Panc1 (cell line): ENCODE results near the gene SRPK1. TPM values are rescaled to one million over a fixed set of nuclear protein-coding genes. Genes with fewer than 3 reads are reported as not detected.

ENCODE experiments used
- ATAC-seq: fragments of 200-7000 bp; cut with Tn5 transposase; 2 replicates; pipeline ENCODE4 v1.9.1; 2020; ENCODE audit warnings: mild to moderate bottlenecking, moderate library complexity
- BruUV-seq: library from RNA; stranded (reverse); fragments of 400-500 nt; replicated peaks from 2 replicates; lab custom pipeline; 2021; lab: Mats Ljungman, UMichigan
- CTCF ChIA-PET: fragments of 300-600 bp; sonication (Branson Sonifier 250); formaldehyde crosslinking; loops from one replicate; lab custom pipeline; 2022; ENCODE audit warnings: antibody characterized with exemption; lab: Charles Lee
- POLR2A ChIA-PET: fragments of 300-600 bp; sonication (Branson Sonifier 250); formaldehyde crosslinking; loops from one replicate; lab custom pipeline; 2022; ENCODE audit warnings: antibody characterized with exemption; lab: Charles Lee
- DNase-seq: peaks from one replicate; pipeline ENCODE4 v3.0.0-alpha.2; 2010; ENCODE audit warnings: low read depth, low spot score
- H3K27ac ChIP-seq: 2 replicates; pipeline ENCODE4 v1.5.1; 2011; ENCODE audit warnings: mild to moderate bottlenecking, low read length, inconsistent platforms
- H3K27me3 ChIP-seq: fragments of 200-500 bp; sonication (Bioruptor generic); 2 replicates; pipeline ENCODE4 v1.6.0; 2014; ENCODE audit warnings: low read length, inconsistent platforms; ENCODE audit not compliant: control insufficient read depth, insufficient read depth
- H3K36me3 ChIP-seq: fragments of 200-500 bp; sonication (Bioruptor generic); 2 replicates; pipeline ENCODE4 v1.5.1; 2014; ENCODE audit warnings: inconsistent platforms, mild to moderate bottlenecking, low read length, moderate library complexity; ENCODE audit not compliant: control insufficient read depth, insufficient read depth
- H3K4me1 ChIP-seq: 2 replicates; pipeline ENCODE4 v1.5.1; 2011; ENCODE audit warnings: inconsistent platforms, mild to moderate bottlenecking, low read length, moderate library complexity; ENCODE audit not compliant: control insufficient read depth, insufficient read depth
- H3K4me3 ChIP-seq, 2 experiments: 2 replicates each; pipeline ENCODE4 v1.5.1; 2011 to 2012; ENCODE audit warnings: low read depth in 2 of 2, low read length in 2 of 2, mild to moderate bottlenecking in 2 of 2, inconsistent platforms in 1 of 2, moderate library complexity in 1 of 2
- H3K9me3 ChIP-seq: fragments of 200-500 bp; sonication (Bioruptor generic); 2 replicates; pipeline ENCODE4 v1.5.1; 2014; ENCODE audit warnings: low read depth, mild to moderate bottlenecking, inconsistent platforms, low read length, moderate library complexity; ENCODE audit not compliant: control insufficient read depth, insufficient read depth
- CTCF ChIP-seq: fragments of 450-650 bp; IDR thresholded peaks from 2 replicates; pipeline ENCODE4 v1.5.1; 2017; ENCODE audit warnings: mild to moderate bottlenecking
- POLR2AphosphoS5 ChIP-seq: IDR thresholded peaks from 2 replicates; pipeline ENCODE4 v1.6.1; 2012; ENCODE audit warnings: mild to moderate bottlenecking, low read depth, low read length, moderate library complexity
- REST ChIP-seq, 2 experiments: IDR thresholded peaks; 2 replicates each; pipeline ENCODE4 v1.6.1; 2011 to 2012; ENCODE audit warnings: low read depth in 2 of 2, control low read depth in 1 of 2, low read length in 1 of 2, mild to moderate bottlenecking in 1 of 2, moderate library complexity in 1 of 2; ENCODE audit not compliant: insufficient read depth in 1 of 2
- SIN3A ChIP-seq: IDR thresholded peaks from 2 replicates; pipeline ENCODE4 v1.6.1; 2012; ENCODE audit warnings: low read depth, mild to moderate bottlenecking, low read length, moderate library complexity, borderline replicate concordance; ENCODE audit not compliant: insufficient read depth
- TCF7L2 ChIP-seq: IDR thresholded peaks from 2 replicates; pipeline ENCODE4 v1.6.1; 2011; ENCODE audit warnings: mild to moderate bottlenecking, low read depth, low read length, inconsistent platforms
- in situ Hi-C: cut with HindIII; loops from 2 replicates; pipeline ENCODE4 v1.10.0; 2016; ENCODE audit warnings: low sequenced_read_pairs, low pct_unique_long_range_greater_than_20kb
- intact Hi-C: fragments of 100-400 bp; cut with micrococcal nuclease; formaldehyde crosslinking; loops from one replicate; pipeline ENCODE4 v1.10.0; 2022; ENCODE audit not compliant: unreplicated experiment
- total RNA-seq: library from RNA; stranded (reverse); gene quantifications from one replicate; pipeline ENCODE4 v1.2.1, GENCODE V29; 2021; ENCODE audit not compliant: unreplicated experiment

Gene SRPK1
- total RNA-seq, 1 experiment from 2014 or later = 68.3 TPM

- in situ Hi-C loops = no loop called here
- CTCF ChIA-PET = no interaction called here
- ATAC-seq (no peak), DNase-seq (no peak)
- Histone ChIP-seq H3K36me3 (peaks cover 26% of the 10 kb centered on the region), H3K27ac (no peak overlapping the region), H3K4me1 (no peaks in the 10 kb centered on the region), H3K4me3 (no peak overlapping the region), H3K27me3 (no peaks in the 10 kb centered on the region), H3K9me3 (no peaks in the 10 kb centered on the region)
- no peak for TF ChIP-seq CTCF
- no peak for TF ChIP-seq REST (IDR thresholded peaks at IDR 0.05; ENCODE audit: insufficient read depth in 1 of 2, low read depth in 2 of 2, low read length in 1 of 2)
- no peak for TF ChIP-seq SIN3A
- POLR2A ChIA-PET = no interaction called here
- BruUV-seq = no TSS peak
- intact Hi-C loops = no loop called here
Observed at GRCh38 chr6:35833536-35833935, 87.4 kb downstream of the SRPK1 start.

- ATAC-seq (peak; percentile 48), DNase-seq (no peak)
- H3K27ac ChIP-seq = no peak overlapping the region
- POLR2A ChIA-PET = no interaction called here
- intact Hi-C loops = no loop called here
- no peak overlapping the region for H3K4me3 ChIP-seq
- no TSS peak for BruUV-seq
- H3K36me3 ChIP-seq = peaks cover 18% of the 10 kb centered on the region
- no peaks in the 10 kb centered on the region for H3K9me3 ChIP-seq
- in situ Hi-C loops = no loop called here
- no peaks in the 10 kb centered on the region for H3K27me3 ChIP-seq
- no peaks in the 10 kb centered on the region for H3K4me1 ChIP-seq
- CTCF ChIA-PET = no interaction called here
- no peak for TF ChIP-seq POLR2AphosphoS5
- no peak for TF ChIP-seq CTCF
- no peak for TF ChIP-seq REST (IDR thresholded peaks at IDR 0.05; ENCODE audit: insufficient read depth in 1 of 2, low read depth in 2 of 2, low read length in 1 of 2)
- no peak for TF ChIP-seq TCF7L2
- TF ChIP-seq SIN3A = no peak
Observed at GRCh38 chr6:35831257-35832007, 89.5 kb downstream of the SRPK1 start.
